H1 (cell line): ENCODE results near the gene ST14. TPM values are rescaled to one million over a fixed set of nuclear protein-coding genes. Genes with fewer than 3 reads are reported as not detected.

Source experiments
- CTCF ChIA-PET: fragments of 300-600 bp; sonication (Branson Sonifier 250); formaldehyde crosslinking; loops from one replicate; lab custom pipeline; 2021; ENCODE audit not compliant: partially characterized antibody; lab: Charles Lee
- POLR2A ChIA-PET: fragments of 300-600 bp; sonication (Branson Sonifier 250); formaldehyde crosslinking; loops from one replicate; lab custom pipeline; 2021; ENCODE audit warnings: inconsistent platforms; ENCODE audit not compliant: partially characterized antibody; lab: Charles Lee
- DNase-seq, 2 experiments: peaks; one replicate each; pipeline versions ENCODE4 v3.0.0 to v3.0.0-alpha.2; 2010 to 2022; ENCODE audit warnings: low spot score in 2 of 2, low read depth in 1 of 2, mixed read lengths in 1 of 2
- FAIRE-seq: peaks from 2 replicates; lab custom pipeline; 2011; peaks lifted over from hg19 to GRCh38; lab: Jason Lieb, UNC
- H2AFZ ChIP-seq: 2 replicates; pipeline ENCODE4 v1.8.1; 2012; ENCODE audit warnings: low read length, inconsistent platforms
- H2AK5ac ChIP-seq: 2 replicates; pipeline ENCODE4 v1.6.1; 2013; ENCODE audit warnings: low read depth, low read length
- H2BK120ac ChIP-seq: replicated peaks from 2 replicates; pipeline ENCODE3; 2013; ENCODE audit warnings: low read depth, low read length, inconsistent platforms
- H2BK12ac ChIP-seq: 2 replicates; pipeline ENCODE4 v1.6.1; 2013; ENCODE audit warnings: low read depth, low read length
- H2BK15ac ChIP-seq: 2 replicates; pipeline ENCODE4 v1.6.1; 2013; ENCODE audit warnings: low read length
- H2BK20ac ChIP-seq: 2 replicates; pipeline ENCODE4 v1.6.1; 2013; ENCODE audit warnings: low read length
- H2BK5ac ChIP-seq: 2 replicates; pipeline ENCODE4 v1.6.1; 2013; ENCODE audit warnings: low read depth, low read length
- H3K14ac ChIP-seq: 2 replicates; pipeline ENCODE4 v1.6.1; 2013; ENCODE audit warnings: inconsistent platforms; ENCODE audit not compliant: insufficient read length
- H3K18ac ChIP-seq: 2 replicates; pipeline ENCODE4 v1.6.1; 2013; ENCODE audit warnings: low read length; ENCODE audit errors: extremely low read depth
- H3K23ac ChIP-seq: 2 replicates; pipeline ENCODE4 v1.6.1; 2013; ENCODE audit warnings: inconsistent platforms; ENCODE audit not compliant: insufficient read length
- H3K23me2 ChIP-seq: 2 replicates; pipeline ENCODE4 v1.6.1; 2013; ENCODE audit warnings: low read depth, low read length
- H3K27ac ChIP-seq: 2 replicates; pipeline ENCODE4 v1.6.1; 2011; ENCODE audit warnings: low read depth, low read length, inconsistent platforms
- H3K27me3 ChIP-seq, 4 experiments: replicated peaks in 1 of 4; 1 replicate in 1 of 4; 2 replicates in 3 of 4; pipeline versions ENCODE4 v1.6.1 to v1.8.1; 2011 to 2013; ENCODE audit warnings: low read length in 3 of 4, mild to moderate bottlenecking in 3 of 4, inconsistent platforms in 2 of 4, mixed read lengths in 2 of 4, moderate library complexity in 1 of 4; ENCODE audit not compliant: control insufficient read depth in 3 of 4, insufficient read depth in 3 of 4; ENCODE audit errors: extremely low read depth in 1 of 4
- H3K36me3 ChIP-seq, 4 experiments: 2 replicates each; pipeline versions ENCODE4 v1.6.1 to v1.8.1; 2011 to 2013; ENCODE audit warnings: mild to moderate bottlenecking in 4 of 4, low read length in 3 of 4, moderate library complexity in 2 of 4, control low read depth in 1 of 4, inconsistent platforms in 1 of 4; ENCODE audit not compliant: insufficient read depth in 4 of 4, control insufficient read depth in 2 of 4
- H3K4ac ChIP-seq: replicated peaks from 2 replicates; pipeline ENCODE3; 2013; ENCODE audit warnings: low read length, low read depth, mixed read lengths, inconsistent platforms; ENCODE audit not compliant: insufficient read length
- H3K4me1 ChIP-seq, 4 experiments: replicated peaks in 1 of 4; 1 replicate in 1 of 4; 2 replicates in 3 of 4; pipeline versions ENCODE4 v1.6.1 to v1.8.1; 2011 to 2013; ENCODE audit warnings: low read length in 3 of 4, inconsistent platforms in 2 of 4, mixed read lengths in 1 of 4; ENCODE audit not compliant: insufficient read depth in 4 of 4, control insufficient read depth in 3 of 4
- H3K4me2 ChIP-seq, 2 experiments: 2 replicates each; pipeline versions ENCODE4 v1.6.1 to v1.8.1; 2011 to 2013; ENCODE audit warnings: low read depth in 2 of 2, low read length in 2 of 2, control low read depth in 1 of 2, inconsistent platforms in 1 of 2, mild to moderate bottlenecking in 1 of 2; ENCODE audit not compliant: insufficient read depth in 1 of 2
- H3K4me3 ChIP-seq, 4 experiments: fragments of 200-600, 300-600 bp in 1 of 4; sonication (generic), shearing (Covaris generic), sonication (Bioruptor Twin) in 1 of 4; 2 replicates each; pipeline versions ENCODE4 v1.5.1 to v1.8.1; 2011 to 2016; ENCODE audit warnings: low read length in 4 of 4, low read depth in 3 of 4, control low read depth in 2 of 4, inconsistent platforms in 2 of 4, mild to moderate bottlenecking in 2 of 4, mixed read lengths in 1 of 4, moderate library complexity in 1 of 4; ENCODE audit not compliant: insufficient read depth in 2 of 4; ENCODE audit errors: extremely low read depth in 1 of 4
- H3K56ac ChIP-seq: replicated peaks from 2 replicates; pipeline ENCODE3; 2013; ENCODE audit warnings: low read depth, mild to moderate bottlenecking, mixed read lengths, low read length, inconsistent platforms; ENCODE audit not compliant: insufficient read length
- H3K79me1 ChIP-seq: 2 replicates; pipeline ENCODE4 v1.6.1; 2013; ENCODE audit warnings: low read depth, low read length, control low read depth
- H3K79me2 ChIP-seq, 2 experiments: 2 replicates each; pipeline versions ENCODE4 v1.6.1 to v1.8.1; 2012 to 2013; ENCODE audit warnings: low read length in 2 of 2, mild to moderate bottlenecking in 2 of 2, inconsistent platforms in 1 of 2; ENCODE audit not compliant: insufficient read depth in 2 of 2, control insufficient read depth in 1 of 2
- H3K9ac ChIP-seq, 4 experiments: replicated peaks in 1 of 4; 1 replicate in 1 of 4; 2 replicates in 3 of 4; pipeline versions ENCODE4 v1.6.1 to v1.8.1; 2011 to 2013; ENCODE audit warnings: low read depth in 3 of 4, low read length in 3 of 4, control low read depth in 2 of 4, mild to moderate bottlenecking in 2 of 4, moderate library complexity in 2 of 4, inconsistent platforms in 1 of 4; ENCODE audit errors: extremely low read depth in 1 of 4
- H3K9me3 ChIP-seq, 2 experiments: 2 replicates each; pipeline versions ENCODE4 v1.6.1 to v1.8.1; 2012 to 2013; ENCODE audit warnings: mild to moderate bottlenecking in 2 of 2, moderate library complexity in 2 of 2, control low read depth in 1 of 2, inconsistent platforms in 1 of 2, low read depth in 1 of 2, low read length in 1 of 2, mixed read lengths in 1 of 2; ENCODE audit not compliant: insufficient read depth in 2 of 2
- H4K20me1 ChIP-seq, 2 experiments: replicated peaks in 1 of 2; 2 replicates each; pipeline versions ENCODE3 to v1.8.1; 2011 to 2013; ENCODE audit warnings: inconsistent platforms in 2 of 2, low read length in 2 of 2, mild to moderate bottlenecking in 1 of 2; ENCODE audit not compliant: insufficient read depth in 2 of 2, control insufficient read depth in 1 of 2
- H4K5ac ChIP-seq: 2 replicates; pipeline ENCODE4 v1.6.1; 2013; ENCODE audit warnings: low read length, low read depth, mixed read lengths, inconsistent platforms; ENCODE audit not compliant: insufficient read length
- H4K8ac ChIP-seq: 2 replicates; pipeline ENCODE4 v1.8.0; 2013; ENCODE audit warnings: mild to moderate bottlenecking, moderate library complexity, low read length, inconsistent platforms; ENCODE audit not compliant: insufficient read depth; ENCODE audit errors: extremely low read depth
- H4K91ac ChIP-seq: replicated peaks from 2 replicates; pipeline ENCODE3; 2013; ENCODE audit warnings: low read length, mixed read lengths, inconsistent platforms; ENCODE audit not compliant: insufficient read length
- RBBP5 ChIP-seq: IDR thresholded peaks from 2 replicates; pipeline ENCODE4 v1.7.1; 2012; ENCODE audit warnings: low read depth, mild to moderate bottlenecking, inconsistent platforms, low read length, moderate library complexity, borderline replicate concordance
- SAP30 ChIP-seq: fragments of 300-600 bp; sonication (generic); IDR thresholded peaks from 2 replicates; pipeline ENCODE4 v1.7.1; 2012; ENCODE audit warnings: low read length, moderate library complexity, mild to moderate bottlenecking, inconsistent platforms; ENCODE audit not compliant: insufficient read depth, insufficient replicate concordance
- TAF7 ChIP-seq: optimal IDR thresholded peaks from 2 replicates; pipeline ENCODE3; 2011; ENCODE audit warnings: low read depth, mild to moderate bottlenecking, inconsistent platforms, low read length, moderate library complexity, borderline replicate concordance
- WGBS, 2 experiments: shearing (Covaris generic) in 1 of 2; methylation state at CpG; one replicate each; pipeline versions ENCODE4 v1.1.6 to v1.1.7; 2013 to 2015; ENCODE audit warnings: low lambda C conversion rate in 2 of 2, mixed read lengths in 2 of 2, inconsistent platforms in 1 of 2, low coverage in 1 of 2, missing lambda C conversion rate in 1 of 2; ENCODE audit not compliant: insufficient replicate concordance in 2 of 2, insufficient coverage in 1 of 2, insufficient read length in 1 of 2; ENCODE audit errors: extremely low coverage in 1 of 2, missing lambda C conversion rate in 1 of 2; 5-methylcytosine and 5-hydroxymethylcytosine counted together
- polyA plus RNA-seq, 7 experiments: library from polyadenylated mRNA; depleted of rRNA in 3 of 7; stranded (reverse) in 5 of 7; unstranded in 2 of 7; fragments of >200 nt in 5 of 7; fragments of 200-250 nt in 2 of 7; gene quantifications; 1 replicate in 5 of 7; 2 replicates in 1 of 7; 4 replicates in 1 of 7; pipeline versions ENCODE4 v1.2.1 to v1.2.3, GENCODE V29; 2011 to 2013; ENCODE audit warnings: missing spikeins in 2 of 7, mixed read lengths in 2 of 7
- total RNA-seq: library from RNA; stranded (reverse); fragmentation: NEBNext Ultra II Directional; extraction: Animal tissue kit (Norgen Biotek cat#: 25700); gene quantifications from 2 replicates; pipeline ENCODE4 v1.2.1, GENCODE V29; 2021

ST14 gene
- total and polyA plus RNA-seq, 2 of the 8 experiments (the other 6 are each of a cell fraction or from before 2014, with no cell fraction given) = 22.4 to 24.9 TPM

DNA sequence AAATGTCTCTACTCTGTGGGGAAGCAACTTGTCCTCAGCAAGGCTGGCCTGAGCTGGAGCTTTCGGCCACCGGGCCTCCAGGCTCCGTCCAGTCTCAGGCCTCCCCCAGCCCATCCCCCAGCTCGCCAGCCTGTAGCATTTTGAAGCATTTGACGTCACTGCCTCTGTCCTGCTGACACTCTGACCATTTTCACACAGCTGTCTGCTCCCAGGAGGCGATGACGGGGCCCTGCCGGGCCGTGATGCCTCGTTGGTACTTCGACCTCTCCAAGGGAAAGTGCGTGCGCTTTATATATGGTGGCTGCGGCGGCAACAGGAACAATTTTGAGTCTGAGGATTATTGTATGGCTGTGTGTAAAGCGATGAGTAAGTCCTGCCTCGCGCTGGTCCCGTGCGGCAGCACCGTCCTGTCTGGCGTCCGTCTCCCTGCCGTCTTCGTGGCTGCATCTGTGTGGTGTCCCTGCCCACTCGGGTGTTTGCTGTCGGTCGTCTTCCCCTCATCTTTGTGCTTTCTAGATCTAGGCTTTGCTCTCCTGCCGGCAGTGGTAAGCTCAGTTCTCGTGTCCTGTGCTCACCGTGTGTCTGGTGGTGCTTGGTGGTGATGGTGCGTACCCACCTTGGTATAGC, 36.1 kb upstream of the ST14 start:
- Histone ChIP-seq H3K4me1 (0 out of 7 replicates have a peak, but pooled peaks cover 0 to 3% (median 0%) of the 10 kb centered on the region in 4 experiments), H3K4me2 (no peak overlapping the region), H4K91ac (no peak overlapping the region), H3K36me3 (peaks cover 28 to 73% (median 55%) of the 10 kb centered on the region in 4 experiments), H4K20me1 (peaks cover 0 to 6% of the 10 kb centered on the region in 2 experiments), H4K5ac (no peak overlapping the region), H2BK120ac (no peak overlapping the region), H3K79me2 (peaks cover 0 to 12% of the 10 kb centered on the region in 2 experiments; a peak in 1 of 4 replicates), H3K79me1 (peaks cover 11% of the 10 kb centered on the region), H3K23ac (no peak overlapping the region), H3K9me3 (no peaks in the 10 kb centered on the region), H4K8ac (no peak overlapping the region), H2BK5ac (no peak overlapping the region), H3K27me3 (no peaks in the 10 kb centered on the region), H2BK12ac (no peak overlapping the region), H3K14ac (no peak overlapping the region), H2AFZ (no peak overlapping the region), H3K27ac (no peak overlapping the region), H3K4ac (no peak overlapping the region), H2BK15ac (no peak overlapping the region), H3K9ac (no peak overlapping the region), H2BK20ac (no peak overlapping the region), H2AK5ac (no peak overlapping the region), H3K18ac (no peak overlapping the region), H3K4me3 (no peak overlapping the region), H3K23me2 (no peaks in the 10 kb centered on the region; the same call in 1 of the 2 replicates), H3K56ac (no peak overlapping the region)
- CTCF ChIA-PET = interaction anchor here (0.7 to 10.2 kb wide), 8 partner anchors 10 to 248 kb away, joined by 3 to 92 read pairs (median 5); partner anchors contain the start of gene APLP2
- DNase-seq = no peak
- WGBS, 2 experiments = 95% methylated on average over 31 of the region's 32 CpGs; no CpG with 5 or more reads in 1 of the 2 experiments
- POLR2A ChIA-PET = no interaction called here
- FAIRE-seq = no peak
- TF ChIP-seq TAF7 (no peak), SAP30 (no peak), RBBP5 (no peak)
